Measurements from ENCODE around the gene DDX46.
"Not testable (repeated sequence)": the region's sequence is repeated elsewhere in the genome, so short reads cannot be mapped to it uniquely, and the experiment has no call there.

Gene DDX46, protein sequence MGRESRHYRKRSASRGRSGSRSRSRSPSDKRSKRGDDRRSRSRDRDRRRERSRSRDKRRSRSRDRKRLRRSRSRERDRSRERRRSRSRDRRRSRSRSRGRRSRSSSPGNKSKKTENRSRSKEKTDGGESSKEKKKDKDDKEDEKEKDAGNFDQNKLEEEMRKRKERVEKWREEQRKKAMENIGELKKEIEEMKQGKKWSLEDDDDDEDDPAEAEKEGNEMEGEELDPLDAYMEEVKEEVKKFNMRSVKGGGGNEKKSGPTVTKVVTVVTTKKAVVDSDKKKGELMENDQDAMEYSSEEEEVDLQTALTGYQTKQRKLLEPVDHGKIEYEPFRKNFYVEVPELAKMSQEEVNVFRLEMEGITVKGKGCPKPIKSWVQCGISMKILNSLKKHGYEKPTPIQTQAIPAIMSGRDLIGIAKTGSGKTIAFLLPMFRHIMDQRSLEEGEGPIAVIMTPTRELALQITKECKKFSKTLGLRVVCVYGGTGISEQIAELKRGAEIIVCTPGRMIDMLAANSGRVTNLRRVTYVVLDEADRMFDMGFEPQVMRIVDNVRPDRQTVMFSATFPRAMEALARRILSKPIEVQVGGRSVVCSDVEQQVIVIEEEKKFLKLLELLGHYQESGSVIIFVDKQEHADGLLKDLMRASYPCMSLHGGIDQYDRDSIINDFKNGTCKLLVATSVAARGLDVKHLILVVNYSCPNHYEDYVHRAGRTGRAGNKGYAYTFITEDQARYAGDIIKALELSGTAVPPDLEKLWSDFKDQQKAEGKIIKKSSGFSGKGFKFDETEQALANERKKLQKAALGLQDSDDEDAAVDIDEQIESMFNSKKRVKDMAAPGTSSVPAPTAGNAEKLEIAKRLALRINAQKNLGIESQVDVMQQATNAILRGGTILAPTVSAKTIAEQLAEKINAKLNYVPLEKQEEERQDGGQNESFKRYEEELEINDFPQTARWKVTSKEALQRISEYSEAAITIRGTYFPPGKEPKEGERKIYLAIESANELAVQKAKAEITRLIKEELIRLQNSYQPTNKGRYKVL

DNA sequence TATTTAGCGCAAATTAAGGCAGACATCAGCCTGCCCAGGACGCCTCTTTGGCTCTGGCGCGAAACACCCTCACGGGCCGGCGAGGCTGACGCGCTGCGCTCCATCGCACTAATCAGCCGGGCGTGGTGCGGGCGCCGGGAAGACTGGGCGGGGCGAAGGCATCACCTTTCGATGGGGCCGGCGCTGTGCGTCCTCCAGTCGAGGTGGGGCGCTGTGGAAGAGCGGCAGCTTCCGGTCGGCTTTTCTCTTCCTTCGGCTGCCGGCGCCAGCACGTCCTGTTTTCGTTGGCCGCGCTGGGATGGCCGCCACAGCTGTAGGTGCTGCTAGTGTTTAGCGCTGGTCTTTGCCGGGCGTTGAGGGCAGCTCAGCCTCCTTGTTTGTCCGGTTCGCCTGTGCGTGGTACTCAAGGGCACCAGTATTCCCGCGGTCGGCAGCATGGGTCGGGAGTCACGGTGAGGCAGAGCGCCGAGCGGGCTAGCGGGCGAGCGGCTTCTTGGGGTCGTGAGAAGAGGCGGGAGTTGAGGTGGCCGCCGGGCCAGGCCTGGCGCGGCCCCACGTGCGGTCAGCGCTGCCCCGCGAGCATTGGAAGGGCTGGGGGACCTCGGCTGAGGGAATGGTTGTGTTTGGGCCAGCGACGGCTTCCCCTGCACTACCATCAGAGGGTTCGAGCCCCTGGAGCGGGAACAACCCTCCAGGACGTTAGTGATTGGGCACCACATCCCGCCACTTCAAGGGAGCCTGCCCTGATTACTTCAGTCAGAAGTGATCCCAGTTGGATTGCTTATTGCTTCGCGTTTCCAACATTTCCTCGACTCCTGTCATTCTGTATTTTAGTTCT, at the start of gene DDX46:
Gene DDX46, plus strand, starts transcription at position 276 of the 838 bp plus-strand sequence. Its CDS starts 160 bp downstream, at position 436.
- DNase-seq: peak; percentile 90 to 95

DNA sequence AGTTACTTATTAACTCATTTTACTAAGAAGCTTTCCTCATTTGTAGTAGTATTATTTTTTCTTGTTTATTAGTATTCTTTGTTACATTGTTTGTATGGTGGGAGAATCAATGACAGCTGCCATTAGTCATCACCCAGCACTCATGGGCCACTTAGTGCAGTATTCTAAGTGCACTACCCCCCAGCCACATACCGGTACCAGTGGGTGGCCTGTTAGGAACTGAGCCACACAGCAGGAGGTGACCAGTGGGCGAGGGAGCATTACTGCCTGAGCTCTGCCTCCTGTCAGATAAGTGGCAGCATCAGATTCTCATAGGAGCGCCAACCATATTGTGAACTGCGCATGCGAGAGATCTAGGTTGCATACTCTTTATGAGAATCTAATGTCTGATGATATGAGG, 44.5 kb upstream of the DDX46 start:
- no peak for DNase-seq

DNA sequence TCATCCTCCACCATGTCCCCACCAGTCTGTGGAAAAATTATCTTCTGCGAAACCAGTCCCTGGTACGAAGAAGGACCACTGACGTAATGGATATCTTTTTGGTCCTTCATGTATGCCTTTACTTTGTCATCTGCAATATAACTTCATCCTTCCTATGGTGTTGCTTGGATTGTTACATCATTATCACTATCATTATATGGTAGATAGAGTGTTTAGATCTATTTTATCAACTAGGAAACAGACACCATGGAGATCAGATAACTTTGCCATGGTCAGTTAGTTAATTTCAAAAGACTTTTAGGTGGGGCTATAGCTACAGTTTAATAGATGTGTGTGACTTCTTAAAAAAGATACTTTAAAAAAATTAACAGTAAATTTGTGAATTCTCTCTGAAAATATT, 44.0 kb upstream of the DDX46 start:
- DNase-seq: no peak

DNA sequence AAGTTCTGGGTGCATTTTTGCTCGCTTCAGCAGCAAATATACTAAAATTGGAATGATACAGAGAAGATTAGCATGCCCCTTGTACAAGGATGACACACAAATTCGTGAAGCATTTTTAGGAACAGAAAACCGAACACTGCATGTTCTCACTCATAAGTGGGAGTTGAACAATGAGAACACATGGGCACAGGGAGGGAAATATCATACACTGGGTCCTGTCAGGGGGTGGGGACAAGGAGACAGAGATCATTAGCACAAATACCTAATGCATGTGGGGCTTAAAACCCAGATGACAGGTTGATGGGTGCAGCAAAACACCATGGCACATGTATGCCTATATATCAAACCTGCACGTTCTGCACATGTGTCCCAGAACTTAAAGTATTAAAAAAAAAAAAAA, 43.1 kb upstream of the DDX46 start:
- not testable (repeated sequence) for DNase-seq

DNA sequence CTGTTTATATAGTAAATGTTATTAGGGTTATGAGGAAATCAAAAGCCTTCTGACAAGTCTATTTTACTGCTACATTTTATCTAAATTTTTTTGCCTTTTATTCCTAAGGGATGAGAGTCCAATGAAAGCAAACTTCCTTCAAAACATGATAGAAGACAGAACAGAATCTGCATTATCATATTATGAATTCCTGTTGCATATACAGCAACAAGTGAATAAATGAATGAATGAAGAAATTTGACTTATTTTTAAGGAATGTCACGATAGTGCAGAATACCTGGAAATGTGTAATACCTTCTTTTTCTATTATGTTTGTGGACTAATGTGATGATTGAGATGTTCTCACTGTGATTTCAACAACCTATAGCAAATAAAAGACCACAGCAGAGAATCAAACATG, 33.7 kb upstream of the DDX46 start:
- DNase-seq: no peak

DNA sequence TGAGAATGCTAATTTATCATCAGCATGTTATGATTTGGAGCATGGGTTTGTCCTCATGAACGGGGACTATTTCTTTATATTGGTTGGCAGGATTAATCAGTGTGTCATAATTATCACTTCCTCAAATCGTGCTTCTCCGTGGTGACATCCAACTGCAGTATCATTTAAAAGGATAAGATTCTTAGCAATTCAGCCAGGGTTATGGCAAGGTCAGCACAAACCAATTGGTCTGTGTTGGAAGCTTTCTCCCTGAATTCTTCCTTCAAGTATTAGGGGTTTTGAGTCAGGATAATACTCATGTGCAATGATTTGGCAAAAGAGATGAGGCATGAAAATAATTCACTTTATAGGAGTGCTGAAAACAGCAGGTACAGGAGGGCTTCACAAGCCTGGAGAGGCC, 25.8 kb upstream of the DDX46 start:
- DNase-seq: no peak

DNA sequence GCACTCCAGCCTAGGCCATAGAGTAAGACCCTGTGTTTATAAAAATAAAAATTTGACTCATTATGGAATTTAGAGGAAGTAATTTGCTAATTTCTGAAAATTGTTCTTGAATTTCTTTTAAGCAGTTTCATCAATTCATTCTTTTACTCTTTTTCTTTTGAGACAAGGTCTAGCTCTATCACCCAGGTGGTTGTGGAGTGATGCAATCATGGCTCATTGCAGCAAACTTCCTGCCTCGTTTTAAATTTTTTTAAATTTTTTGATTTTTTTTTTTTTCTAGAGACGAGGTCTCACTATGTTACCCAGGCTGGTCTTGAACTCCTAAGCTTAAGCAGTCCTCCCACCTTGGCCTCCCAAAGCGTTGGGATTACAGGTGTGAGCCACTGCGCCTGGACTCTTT, 23.3 kb upstream of the DDX46 start:
- DNase-seq: no peak

DNA sequence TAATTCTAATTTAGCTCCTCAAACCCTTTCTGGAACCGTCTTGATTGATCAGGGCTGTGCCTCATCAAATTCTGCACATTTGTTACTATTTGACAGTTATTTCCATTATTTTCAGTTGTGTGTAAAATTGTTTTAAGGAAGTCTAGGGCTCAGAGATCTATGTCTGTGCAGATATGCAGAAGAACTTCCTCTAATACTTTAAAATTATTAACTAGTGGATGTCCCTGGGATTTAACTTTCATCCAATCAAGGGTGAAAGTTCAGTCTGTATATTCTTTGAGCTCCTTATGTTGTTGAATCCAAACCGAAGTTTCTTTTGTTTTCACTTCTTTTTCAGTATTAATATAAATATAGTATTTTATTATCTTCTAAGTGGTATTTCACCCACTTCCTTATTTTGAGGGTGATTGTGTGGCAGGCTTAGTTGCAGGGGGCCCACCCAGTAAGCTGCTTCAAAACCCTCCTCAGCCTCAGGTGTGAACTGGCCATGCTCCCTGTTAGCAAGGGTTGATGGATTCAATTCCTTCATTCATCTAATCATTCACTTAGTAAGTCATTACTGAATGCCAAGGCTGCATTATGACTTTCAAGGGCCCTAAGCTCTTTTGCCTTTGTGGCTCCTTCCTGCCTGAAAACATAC, 22.3 kb upstream of the DDX46 start:
- no peak for DNase-seq

DNA sequence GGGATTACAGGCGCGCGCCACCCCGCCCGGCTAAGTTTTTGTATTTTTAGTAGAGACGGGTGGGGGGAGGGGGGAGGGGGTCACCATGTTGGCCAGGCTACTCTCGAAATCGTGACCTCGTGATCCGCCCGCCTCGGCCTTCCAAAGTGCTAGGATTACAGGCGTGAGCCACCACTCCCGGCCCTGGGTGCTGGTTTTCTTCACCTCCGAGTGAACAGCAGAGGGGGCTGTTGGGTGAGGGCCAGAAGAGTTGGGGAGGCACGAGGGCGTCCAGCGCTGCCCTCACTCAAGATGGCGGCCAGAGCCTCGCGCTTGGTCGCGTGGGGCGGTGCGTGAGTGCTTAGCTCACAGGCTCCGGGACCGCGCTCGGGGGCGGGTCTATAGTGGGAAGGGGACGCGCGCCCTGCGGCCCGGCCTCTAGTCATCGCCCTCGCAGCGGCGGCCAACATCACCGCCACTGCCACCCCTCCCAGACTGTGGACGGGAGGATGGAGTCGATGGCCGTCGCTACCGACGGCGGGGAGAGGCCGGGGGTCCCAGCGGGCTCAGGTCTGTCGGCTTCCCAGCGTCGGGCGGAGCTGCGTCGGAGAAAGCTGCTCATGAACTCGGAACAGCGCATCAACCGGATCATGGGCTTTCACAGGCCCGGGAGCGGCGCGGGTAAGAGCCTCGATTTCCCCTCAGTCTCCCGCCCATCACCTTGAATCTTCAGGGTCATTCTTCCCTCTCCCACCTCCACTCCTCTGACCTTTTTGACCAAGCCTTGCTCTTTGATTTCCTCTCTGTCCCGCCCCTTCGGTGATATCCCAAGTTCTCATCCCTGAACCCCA, 20.2 kb upstream of the DDX46 start, which contains the start of gene CAMLG:
Gene CAMLG, plus strand, starts transcription at position 416 of the 830 bp plus-strand sequence. Its CDS starts 73 bp downstream, at position 489.
- peak; percentile 97 to 98 for DNase-seq

DNA sequence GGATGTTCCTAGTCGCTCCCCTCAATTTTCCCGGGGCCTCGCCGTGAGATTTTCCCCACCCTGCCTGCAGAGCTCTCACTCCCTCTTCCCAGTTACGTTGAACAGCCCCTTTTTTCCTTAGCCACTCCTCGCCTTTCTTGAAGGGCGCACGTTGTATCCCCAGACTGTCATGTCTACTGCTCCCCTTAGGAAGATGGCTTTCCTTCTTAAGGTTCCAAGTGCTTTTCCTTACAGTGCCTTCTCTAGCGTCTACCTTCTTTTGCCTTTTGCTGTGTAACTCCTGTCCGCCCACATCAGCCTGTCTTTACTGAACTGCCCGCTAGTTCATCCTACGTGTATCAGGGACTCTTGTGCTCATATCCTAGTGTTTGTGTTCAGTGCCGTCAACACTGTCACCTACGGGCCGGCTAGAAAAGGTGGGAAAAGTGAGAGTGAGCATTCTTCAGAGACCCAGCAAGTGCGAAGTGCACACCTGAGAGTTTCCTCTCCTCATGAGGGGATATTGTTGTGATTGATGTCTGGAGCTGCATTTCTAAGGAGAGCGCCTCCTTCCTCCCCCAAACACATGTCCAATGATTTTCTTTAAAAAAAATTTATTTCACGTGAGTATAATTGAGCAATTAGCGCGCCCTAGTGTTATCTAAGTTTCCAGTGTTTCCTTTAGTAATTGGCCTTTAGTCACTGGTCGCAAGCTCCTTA, 19.5 kb upstream of the DDX46 start:
- peak; percentile 5 to 44 for DNase-seq

DNA sequence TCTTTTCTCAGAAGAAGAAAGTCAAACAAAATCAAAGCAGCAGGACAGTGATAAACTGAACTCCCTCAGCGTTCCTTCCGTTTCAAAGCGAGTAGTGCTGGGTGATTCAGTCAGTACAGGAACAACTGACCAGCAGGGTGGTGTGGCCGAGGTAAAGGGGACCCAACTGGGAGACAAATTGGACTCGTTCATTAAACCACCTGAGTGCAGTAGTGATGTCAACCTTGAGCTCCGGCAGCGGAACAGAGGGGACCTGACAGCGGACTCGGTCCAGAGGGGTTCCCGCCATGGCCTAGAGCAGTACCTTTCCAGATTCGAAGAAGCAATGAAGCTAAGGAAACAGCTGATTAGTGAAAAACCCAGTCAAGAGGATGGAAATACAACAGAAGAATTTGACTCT, 17.5 kb upstream of the DDX46 start:
- no peak for DNase-seq

DNA sequence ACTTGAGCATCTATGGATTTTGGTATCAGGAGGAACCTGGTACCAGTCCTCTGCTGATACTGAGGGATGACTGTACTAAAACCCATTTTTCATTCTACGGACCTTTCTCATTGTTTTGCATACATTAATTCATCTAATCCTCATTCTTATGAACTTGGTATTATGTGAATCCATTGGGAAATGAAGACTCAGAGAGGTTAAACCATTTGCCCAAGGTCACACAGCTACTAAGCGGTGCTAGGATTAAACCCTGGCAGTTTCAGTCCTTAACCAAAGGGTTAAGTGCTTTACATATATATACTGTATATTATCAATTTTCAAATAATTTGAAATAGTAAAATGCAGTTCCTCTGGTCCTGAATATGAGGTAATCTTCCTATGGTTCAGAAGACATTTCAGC, 16.4 kb upstream of the DDX46 start:
- no peak for DNase-seq

DNA sequence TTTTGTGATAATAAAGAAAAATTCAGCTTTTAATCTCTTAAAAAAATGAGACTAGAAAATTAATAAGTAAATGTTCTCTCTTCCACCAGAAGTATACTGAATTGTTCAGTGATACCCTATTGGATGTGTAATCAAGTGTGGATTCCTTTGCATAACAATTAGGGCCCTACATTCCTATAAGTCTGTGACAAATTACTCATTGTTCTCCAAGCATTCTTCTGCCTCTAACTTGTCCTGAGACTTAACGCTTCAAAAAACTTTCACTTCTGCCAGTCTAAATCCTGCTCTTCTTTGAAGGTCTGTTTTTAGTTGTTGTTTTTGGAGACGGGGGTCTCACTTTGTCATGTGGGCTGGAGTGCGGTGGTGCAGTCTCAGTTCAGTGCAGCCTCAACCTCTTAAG, 9.2 kb upstream of the DDX46 start:
- DNase-seq: no peak

DNA sequence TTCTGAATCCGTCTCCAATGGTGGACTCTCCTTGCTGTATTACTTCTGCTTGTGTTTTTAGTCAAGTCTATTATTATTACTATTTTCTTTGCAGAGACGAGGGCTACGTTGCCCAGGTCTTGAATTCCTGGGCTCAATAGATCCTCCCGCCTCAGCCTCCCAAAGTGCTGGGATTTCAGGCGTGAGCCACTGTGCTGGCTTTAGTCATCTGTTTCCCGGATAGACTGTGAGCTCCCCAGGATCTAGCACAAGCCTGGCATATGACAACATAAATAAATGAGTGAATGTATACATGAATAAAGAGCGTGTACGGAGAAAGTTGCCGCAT, 439 bp upstream of the DDX46 start:
- DNase-seq: no peak

DNA sequence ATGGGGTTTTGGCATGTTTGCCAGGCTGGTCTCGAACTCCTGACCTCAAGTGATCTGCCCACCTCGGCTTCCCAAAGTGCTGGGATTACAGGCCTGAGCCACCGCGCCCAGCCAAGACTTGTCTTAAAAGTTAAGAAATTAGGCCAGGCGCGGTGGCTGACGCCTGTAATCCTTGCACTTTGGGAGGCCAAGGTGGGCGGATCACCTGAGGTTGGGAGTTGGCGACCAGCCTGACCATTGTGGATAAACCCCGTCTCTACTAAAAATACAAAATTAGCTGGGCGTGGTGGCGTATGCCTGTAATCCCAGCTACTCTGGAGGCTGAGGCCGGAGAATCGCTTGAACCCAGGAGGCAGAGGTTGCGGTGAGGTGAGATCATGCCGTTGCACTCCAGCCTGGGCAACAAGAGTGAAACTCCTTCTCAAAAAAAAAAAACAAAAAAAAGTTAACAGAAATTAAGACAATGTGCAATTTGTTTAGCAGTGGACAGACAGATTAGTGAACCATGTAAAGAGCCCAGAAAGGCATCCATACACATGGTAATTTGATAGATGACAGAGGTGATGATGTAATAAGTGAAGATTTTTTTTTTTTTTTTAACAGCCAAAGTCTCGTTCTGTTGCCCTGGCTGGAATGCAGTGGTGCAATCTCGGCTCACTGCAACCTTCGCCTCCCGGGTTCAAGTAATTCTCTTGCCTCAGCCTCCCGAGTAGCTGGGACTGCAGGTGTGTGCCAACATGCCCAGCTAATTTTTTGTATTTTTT, 9.1 kb downstream of the DDX46 start:
- DNase-seq: not testable (repeated sequence)

DNA sequence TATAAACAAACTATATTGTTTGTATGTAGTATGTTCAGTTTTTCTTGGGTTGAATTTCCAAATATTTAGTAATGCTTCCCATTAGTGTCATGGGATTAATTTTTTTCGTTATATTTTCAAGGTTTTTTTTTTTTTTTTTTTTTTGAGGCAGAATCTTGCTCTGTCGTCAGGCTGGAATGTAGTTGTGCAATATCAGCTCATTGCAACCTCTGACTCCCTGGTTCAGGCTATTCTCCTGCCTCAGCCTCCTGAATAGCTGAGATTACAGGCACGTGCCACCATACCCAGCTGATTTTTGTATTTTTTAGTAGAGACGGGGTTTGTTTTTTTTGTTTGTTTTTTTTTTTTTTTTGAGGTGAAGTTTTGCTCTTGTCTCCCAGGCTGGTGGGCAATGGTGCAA, 10.6 kb downstream of the DDX46 start:
- DNase-seq: no peak

DNA sequence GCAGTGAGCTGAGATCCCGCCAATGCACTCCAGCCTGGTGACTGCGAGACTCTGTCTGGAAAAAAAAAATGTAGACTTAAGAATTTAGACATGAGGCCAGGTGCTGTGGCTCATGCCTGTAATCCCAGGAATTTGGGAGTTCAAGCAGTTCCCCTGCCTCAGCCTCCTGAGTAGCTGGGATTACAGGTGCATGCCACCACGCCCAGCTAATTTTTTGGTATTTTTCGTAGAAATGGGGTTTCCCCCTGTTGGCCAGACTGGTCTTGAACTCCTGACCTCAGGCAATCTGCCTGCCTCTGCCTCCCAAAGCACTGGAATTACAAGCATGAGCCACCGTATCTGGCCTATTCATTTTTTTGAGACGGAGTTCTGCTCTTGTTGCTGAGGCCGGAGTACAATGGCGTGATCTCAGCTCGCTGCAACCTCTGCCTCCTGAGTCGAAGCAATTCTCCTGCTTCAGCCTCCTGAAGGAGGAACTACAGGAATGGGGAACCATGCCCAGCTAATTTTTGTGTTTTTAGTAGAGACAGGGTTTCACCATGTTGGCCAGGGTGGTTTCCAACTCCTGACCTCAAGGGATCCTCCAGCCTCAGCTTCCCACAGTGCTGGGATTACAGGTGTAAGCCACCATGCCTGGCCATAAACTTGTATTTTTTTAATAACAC, 14.0 kb downstream of the DDX46 start:
- DNase-seq: no peak

DNA sequence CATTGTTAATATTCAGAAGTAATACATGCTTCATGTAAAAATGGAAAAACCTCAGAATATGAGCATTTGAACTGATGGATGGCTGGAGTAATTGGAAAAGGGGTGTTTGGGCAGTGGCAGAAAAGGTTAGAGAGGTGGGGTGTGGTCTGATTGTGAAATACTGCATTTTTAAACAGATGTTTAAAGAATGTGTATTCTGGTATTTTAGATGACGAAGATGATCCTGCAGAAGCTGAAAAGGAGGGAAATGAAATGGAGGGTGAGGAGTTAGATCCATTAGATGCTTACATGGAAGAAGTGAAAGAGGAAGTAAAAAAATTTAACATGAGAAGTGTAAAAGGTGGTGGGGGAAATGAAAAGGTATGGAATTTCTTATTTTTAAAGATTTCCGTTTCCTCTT, 18.8 kb downstream of the DDX46 start:
- DNase-seq: no peak

DNA sequence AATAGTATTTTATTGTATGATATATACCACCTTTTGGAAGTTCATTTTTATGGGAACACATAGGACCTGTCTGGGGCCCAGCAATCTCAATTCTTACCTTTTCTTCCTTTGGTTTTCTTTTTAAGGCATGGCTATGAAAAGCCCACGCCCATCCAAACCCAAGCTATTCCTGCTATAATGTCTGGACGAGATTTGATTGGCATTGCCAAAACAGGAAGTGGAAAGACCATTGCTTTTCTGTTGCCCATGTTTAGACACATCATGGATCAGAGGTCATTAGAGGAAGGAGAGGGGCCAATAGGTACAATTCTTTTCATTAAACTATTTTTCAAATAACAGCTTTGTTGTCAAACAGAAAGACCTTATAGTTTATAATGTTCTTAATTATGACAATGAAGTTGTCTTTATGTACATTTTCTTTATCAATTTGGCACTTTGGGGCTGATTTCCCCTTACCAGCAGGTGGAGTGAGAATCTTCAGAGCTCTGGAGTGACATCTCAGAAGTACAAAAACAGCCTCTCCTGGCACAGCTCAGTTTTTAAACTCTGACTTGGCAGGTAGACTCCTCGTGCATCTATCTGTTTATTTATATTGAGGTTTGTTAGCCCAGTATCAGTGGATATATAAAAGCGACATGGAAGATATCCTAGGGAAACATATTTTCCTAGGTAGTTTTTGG, 25.8 kb downstream of the DDX46 start:
- DNase-seq: peak in 1 of 2 donors; percentile 35

Measured in CD4-positive, alpha-beta T cell treated with Interferon alpha-2 for 1 hour (primary cell).